NCI-H2029 treated with DMSO at 0.1 percent for 48 hours (cell line): ENCODE measurements around the gene RPS18.
A peak's percentile ranks its signal among the peaks of the same experiment; 100 is the strongest.

Source experiments
- DNase-seq: peaks from one replicate; lab custom pipeline; 2025; lab: John Stamatoyannopoulos, UW

The RPS18 gene

DNA sequence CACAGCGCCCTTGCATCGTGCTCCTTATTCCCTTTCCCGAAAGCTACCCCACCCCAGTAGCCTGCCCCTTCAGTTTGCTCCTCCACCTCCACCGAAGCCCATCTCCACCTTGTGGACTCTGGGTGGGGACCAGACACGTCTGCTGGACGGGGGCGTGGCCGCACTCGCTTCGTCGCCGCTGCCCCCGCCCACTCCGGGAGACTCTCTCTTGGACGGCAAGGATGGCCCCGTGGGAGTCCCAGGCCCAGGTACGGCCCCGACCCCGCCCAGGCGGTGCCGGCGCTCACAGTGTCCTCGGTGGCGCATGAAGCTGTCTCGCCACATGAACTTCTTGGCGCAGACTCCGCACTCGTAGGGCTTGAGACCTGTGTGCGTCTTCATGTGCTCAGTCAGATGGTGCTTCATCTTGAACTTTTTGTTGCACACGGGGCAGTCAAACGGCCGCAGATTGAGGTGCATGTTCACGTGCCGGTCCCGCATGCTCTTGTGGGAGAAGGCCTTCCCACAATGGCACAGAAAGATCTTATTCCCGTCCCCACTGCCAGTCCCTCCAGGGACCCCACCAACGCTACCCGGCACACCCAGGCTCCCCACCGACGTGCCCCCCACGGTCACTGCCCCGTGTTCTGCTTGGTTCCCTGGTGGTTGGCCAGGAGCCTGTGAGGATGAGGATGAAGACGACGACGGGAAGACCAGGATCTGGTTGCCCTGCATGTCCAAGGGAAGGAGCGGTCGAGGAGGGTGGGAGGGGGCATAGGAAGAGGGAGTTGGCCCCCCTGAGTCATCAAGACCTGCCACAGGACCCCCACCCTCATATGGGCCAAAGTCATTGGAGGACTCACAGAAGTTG lies 43.3 kb downstream of the RPS18 start:
- DNase-seq = no peak

DNA sequence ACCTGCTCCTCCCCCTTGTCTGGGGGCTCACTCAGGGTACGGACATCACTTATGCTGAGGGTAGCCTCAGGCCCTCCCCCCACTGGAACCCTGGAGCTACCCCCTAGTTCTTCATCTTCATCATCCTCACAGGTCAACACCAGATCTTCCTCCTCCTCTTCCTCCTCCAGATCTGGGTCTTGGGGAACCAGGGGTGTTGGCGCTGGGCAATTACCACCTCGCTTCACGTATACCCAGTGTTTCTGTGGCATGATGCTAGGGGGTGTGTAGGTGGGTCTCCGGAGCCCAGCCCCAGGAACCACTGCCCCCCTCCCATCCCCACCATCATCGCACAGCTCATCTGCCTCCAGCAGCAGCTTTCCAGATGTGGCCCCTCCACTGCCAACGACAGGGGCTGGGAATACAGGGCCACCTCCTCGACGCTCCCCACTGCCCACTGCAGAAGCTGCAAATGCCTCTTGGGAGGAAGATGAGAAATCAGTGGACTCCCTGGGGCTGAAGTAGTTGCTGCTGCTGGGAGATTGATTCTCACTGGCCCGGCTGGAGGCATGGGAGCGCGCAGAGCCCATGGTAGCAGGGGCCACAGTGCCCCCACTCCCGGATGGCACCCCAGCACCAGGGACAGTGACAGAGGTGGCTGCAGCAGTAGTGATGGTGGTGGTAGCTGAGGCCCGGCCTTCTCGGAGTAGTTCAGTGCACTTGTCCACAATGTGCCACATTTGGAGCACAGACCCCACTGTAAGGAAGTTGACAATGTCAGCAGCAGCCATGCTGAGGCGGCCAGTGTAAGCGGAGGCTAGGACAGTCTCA lies 44.1 kb downstream of the RPS18 start:
- DNase-seq = no peak

DNA sequence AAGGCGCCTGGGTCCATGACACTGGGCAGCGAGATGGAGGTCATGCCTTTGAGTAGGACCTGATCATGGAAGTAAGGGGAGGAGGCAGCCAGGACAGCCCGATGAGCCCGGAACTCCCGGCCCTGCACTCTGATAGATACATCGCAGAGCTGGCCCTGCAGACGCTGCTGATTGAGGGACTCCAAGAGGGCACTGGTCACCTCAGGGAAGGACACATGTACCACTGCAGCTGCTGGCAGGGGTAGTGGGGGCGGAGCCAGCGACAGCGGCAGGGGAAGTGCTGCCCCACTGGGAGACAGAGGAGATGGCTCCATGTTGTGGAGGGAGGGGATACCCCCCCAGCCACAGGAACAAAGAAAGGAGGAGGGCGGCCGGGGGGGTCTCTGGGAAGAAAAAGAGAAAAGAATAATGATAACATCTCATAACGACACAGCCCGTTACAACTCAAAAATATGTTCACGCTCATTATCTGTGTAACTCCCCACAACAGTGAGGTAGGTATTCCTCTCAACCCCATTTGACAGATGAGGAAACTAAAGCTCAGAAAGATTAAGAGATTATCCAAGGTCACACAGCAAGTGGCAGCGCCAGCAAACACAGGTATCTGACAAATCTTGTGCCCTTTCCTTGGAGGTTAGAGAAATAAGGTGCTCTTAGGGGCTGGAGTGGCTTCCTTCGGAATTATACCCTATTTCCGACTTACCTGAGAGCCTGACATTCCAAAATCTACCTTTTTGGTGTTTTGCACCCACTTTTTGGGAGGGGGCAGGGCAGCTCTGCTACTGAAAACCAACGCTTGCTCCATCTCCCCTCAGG lies 44.9 kb downstream of the RPS18 start:
- DNase-seq = no peak

DNA sequence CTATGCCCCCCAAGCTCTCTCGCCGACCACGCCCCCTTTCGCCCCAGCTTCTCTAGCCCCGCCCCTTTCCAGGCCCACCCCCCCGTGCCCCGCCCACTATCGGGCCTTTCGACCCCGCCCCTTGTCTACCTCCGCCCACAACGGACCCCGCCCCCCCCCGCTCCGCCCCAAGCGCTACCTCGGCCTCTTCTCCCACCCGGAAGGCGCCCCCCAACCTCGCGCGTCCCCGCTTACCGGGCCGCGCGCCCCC lies 45.5 kb downstream of the RPS18 start:
- no peak for DNase-seq

DNA sequence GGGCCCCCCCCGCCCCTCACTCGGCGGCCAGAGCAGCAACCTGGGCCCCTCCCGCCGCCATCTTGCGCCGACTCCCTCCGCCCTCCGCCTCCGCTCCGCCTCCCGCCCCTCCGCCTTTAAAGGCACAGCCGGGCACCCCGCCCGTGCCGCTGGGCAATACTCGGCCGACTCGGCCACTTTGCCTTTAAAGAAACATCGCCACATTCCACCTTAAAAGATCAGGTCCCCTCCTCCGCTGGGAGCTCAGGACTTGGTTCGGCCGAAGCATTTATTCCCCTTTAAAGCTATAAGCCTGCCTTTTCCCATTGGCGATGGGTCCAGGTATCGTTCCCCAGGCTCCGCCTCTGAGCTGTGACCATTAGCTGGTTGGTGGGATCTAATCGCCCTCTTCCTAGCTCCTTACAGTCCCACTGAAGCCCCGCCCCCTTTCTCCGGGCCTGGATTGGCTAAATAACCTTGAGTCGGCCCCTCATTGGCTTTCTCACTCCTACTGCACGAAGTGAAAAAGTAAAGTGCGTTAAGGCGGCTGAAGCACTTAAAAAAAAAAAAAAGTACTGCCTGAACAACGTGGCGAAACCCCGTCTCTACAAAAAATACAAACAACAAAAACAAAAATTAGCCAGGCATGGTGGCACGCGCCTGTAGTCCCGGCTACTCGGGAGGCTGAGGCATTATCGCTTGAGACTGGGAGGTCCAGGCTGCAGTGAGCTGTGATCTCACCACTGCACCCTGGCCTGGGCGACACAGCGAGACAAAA lies 46.0 kb downstream of the RPS18 start, which contains the start of gene ZBTB22:
ZBTB22 (minus strand) TSS at position 76 of the 757 bp plus-strand sequence. CDS start 828 bp downstream, outside the sequence.
- DNase-seq = peak; percentile 95

DNA sequence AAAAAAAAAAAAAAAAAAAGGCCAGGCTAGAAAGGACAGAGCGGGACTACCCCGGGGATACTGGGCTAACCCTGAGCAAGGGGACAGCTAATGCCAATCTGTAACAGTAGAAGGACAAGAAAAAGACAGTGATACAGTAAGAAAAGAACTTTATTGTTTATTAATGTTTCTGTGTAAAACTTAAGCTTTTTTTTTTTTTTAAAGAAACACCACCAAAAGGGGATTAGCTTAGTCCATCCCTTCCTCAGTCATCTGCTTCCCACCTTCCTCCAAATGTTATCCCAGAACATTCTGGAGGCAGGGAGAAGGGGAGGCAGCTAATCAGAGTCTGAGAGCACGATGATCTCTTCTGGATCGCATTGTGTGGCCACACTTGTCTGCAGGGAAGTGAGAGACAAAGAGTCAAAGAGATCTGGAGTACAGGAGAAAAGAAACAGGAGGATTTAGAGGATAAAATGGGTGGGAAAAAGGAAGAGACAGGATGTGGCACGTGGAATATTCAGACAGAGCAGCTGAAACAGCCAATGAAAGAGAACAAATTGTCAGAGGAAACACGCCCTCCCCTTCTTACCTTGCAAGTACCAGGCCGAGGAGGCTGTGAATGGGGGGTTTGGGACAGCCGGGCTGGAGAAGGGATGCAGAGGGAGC lies 46.7 kb downstream of the RPS18 start:
- DNase-seq = no peak

DNA sequence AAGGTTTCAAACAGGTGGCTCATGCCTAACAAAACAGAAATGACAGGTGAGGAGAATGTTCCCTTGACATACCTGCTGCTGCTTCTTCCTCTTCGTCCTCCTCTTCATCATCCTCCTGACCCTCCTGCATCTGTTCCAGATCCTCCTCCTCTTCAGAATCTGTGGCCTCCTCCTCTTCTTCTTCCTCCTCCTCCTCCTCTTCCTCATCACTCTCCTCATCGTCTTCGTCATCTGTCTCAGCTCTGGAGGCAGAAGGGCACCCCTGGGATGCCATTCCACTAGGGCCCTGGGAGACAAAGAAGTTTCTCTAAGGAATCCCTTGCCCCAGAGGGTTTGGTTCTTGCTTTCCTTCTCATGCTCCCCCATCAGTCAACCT lies 48.1 kb downstream of the RPS18 start:
- no peak for DNase-seq

DNA sequence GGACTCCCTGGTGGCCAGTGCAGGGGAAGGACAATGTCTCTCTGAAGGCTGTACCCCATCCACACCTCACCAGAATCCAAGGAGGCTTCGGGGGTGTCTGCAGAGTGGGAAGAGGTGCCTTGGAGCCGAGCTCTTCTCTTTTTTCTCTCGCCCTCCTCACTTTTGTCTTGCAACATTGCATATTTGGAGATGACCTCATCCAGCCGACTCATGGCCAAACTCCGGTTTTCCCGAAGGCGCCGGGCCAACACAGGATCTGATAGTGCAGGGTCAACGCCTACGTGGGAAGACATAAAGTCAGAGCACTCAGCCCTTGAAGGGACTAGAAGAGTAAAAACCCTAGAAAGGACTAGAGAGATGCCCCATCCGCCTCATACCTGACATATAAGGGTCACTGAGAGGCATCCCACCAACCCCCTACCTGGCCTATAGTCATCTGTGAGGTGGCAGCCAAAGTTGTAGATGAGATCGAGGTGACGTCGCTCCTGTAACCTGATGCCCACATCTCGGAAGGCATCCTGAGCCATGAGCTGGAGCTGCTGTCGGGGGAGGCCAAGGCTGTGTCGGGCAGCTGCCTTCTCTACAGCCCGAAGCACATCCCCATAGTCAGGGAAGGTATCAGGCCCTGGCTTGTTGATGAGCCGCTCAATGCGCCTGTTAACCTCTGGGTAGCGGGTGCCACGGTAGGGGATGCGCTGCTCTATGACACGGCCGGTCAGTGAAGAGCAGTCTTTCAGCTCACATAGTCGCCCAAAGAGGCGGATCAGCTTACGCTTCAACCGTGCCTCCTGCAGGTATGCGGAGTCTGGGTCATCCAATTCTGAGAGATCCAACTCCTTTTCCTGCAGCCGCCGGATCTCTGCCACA lies 48.7 kb downstream of the RPS18 start:
- no peak for DNase-seq

DNA sequence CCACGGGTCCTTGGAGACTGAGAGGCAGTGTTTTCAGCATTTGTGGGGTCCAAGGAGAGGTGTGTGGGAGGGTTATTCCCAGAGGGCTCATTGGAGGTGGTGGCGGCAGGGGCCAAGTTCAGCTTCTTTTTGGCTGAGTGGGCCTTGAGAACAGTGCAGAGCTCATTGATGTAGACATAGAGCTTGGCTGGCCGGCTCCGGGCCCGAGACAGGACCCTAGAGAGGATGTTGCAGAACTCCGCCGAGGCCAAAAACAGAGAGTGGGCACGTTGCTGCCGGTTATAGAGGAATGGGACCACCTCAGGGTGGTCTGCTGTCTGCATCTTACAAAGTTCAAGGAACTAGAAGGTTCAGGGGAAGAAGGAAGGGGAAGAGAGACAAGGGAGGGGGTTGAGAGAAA lies 49.4 kb downstream of the RPS18 start:
- DNase-seq = no peak

DNA sequence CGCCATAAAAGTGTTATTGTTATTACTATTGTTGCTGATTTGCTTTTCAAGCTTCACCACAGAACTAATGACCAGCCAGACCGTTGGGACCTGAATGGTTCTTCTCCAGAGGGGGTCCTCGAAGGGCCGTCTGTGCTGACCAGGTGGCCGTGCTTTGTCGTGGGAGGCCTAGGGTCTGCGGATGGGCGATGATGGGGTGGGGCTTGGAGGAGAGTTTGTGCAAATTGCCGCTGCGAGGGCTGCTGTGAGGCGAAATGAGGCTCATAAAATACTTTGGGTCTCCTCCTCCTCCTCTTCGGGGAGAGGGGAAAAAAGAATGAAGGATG lies 51.7 kb downstream of the RPS18 start:
- DNase-seq = no peak

DNA sequence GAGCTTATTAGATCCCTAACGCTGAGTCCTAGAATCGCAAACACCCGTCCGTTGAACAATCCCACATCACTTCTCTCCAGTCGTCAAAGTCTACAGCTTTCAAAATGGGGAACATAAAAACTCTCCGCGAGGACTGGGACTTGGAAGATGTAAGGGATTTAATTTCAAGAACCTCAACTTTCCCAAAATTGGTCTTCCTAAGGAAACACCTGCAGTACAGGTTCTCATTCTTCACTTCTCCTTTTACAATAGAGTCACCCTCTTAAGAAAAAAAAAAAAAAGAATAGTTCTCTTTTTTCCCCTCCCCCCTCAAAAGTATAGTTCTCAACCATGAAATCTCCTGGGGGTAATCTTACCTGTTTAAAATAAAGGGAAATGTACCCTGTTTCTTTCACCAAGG lies 52.2 kb downstream of the RPS18 start:
- DNase-seq = no peak
